ENCODE results near the gene KLHL22.

The KLHL22 gene

GRCh38 chr22:20427104-20427944 is 68.3 kb downstream of the KLHL22 start:
- H3K9me2 ChIP-seq (ENCODE audit: low read depth, low read length), result no peaks in the 10 kb centered on the region
- H3K4me2 ChIP-seq (ENCODE audit: low read length), result no peak overlapping the region
- H2AFZ ChIP-seq (ENCODE audit: low read length), result no peak overlapping the region
- no peaks in the 10 kb centered on the region for H3K79me2 ChIP-seq (ENCODE audit: insufficient read depth, low read length)
- TF ChIP-seq EZH2 (IDR thresholded peaks at IDR 0.05; ENCODE audit: borderline replicate concordance, low read length), result no peak
- TF ChIP-seq, protein P1, sequence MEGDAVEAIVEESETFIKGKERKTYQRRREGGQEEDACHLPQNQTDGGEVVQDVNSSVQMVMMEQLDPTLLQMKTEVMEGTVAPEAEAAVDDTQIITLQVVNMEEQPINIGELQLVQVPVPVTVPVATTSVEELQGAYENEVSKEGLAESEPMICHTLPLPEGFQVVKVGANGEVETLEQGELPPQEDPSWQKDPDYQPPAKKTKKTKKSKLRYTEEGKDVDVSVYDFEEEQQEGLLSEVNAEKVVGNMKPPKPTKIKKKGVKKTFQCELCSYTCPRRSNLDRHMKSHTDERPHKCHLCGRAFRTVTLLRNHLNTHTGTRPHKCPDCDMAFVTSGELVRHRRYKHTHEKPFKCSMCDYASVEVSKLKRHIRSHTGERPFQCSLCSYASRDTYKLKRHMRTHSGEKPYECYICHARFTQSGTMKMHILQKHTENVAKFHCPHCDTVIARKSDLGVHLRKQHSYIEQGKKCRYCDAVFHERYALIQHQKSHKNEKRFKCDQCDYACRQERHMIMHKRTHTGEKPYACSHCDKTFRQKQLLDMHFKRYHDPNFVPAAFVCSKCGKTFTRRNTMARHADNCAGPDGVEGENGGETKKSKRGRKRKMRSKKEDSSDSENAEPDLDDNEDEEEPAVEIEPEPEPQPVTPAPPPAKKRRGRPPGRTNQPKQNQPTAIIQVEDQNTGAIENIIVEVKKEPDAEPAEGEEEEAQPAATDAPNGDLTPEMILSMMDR (IDR thresholded peaks at IDR 0.05; ENCODE audit: low read length), result no peak
- no peak overlapping the region for H3K4me3 ChIP-seq (ENCODE audit: low read depth, low read length, poor library complexity, severe bottlenecking)
- 0 out of 2 replicates have a peak, but pooled peaks cover 6% of the 10 kb centered on the region for H3K27me3 ChIP-seq (ENCODE audit: insufficient read depth, low read length)
- H3K36me3 ChIP-seq (ENCODE audit: insufficient read depth, low read length), result no peaks in the 10 kb centered on the region
- no peak overlapping the region for H3K27ac ChIP-seq (ENCODE audit: low read depth, low read length, poor library complexity, severe bottlenecking)
- H3K9me3 ChIP-seq (ENCODE audit: low read length), result no peaks in the 10 kb centered on the region
- peaks cover 3% of the 10 kb centered on the region for H3K4me1 ChIP-seq (ENCODE audit: insufficient read depth, low read length, severe bottlenecking)
- no peak overlapping the region for H3K9ac ChIP-seq (ENCODE audit: low read length)
- H3F3A ChIP-seq (ENCODE audit: insufficient read depth, low read length), result no peaks in the 10 kb centered on the region
- no peaks in the 10 kb centered on the region for H4K20me1 ChIP-seq (ENCODE audit: insufficient read depth, low read length)

- Histone ChIP-seq H3K27me3 (ENCODE audit: insufficient read depth, low read length) (peaks cover 9% of the 10 kb centered on the region; the same call in 1 of the 2 replicates), H4K20me1 (ENCODE audit: insufficient read depth, low read length) (no peaks in the 10 kb centered on the region)
Measured at GRCh38 chr22:20426259-20426615, 69.4 kb downstream of the KLHL22 start.

DNA sequence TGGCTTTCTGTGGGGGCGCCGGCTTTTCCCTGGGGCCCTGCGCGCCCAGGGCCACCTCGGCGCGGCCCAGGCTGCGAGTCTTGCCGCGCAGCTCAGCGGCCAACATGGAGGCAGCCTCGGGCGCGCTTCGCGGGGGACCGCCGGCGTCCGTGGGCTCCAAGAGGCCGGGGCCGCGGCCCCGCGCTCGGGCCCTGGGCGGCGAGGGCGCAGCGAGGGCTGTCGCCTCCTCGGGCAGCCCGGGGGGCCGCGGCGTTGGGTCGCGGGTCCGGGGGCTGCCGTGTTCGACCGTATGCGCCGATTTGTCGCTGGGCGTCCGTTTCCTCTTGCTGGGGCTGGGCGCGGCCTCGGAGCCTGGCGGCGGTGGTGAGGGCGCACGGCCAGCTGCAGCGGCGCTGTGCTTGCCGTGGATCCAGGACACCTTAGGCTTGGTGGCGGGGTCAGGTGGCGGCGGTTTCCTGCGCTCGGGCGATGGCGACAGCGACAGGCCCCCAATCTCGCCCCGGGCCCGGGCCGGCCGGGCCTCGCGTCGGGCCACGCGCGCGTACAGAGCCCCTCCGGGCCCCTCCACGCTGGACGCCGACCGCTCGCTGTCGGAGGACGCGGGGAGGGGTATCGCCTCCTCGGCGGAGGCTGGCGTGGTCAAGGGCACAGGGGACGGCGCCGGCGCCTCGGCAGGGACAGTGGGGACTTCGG is 69.9 kb downstream of the KLHL22 start:
- Histone ChIP-seq H3K9me2 (ENCODE audit: low read depth, low read length) (no peaks in the 10 kb centered on the region), H3K27ac (ENCODE audit: low read depth, low read length, poor library complexity, severe bottlenecking) (no peak overlapping the region), H3K27me3 (ENCODE audit: insufficient read depth, low read length) (peaks cover 9% of the 10 kb centered on the region; the same call in 1 of the 2 replicates), H3K4me1 (ENCODE audit: insufficient read depth, low read length, severe bottlenecking) (peaks cover 3% of the 10 kb centered on the region), H3K79me2 (ENCODE audit: insufficient read depth, low read length) (no peaks in the 10 kb centered on the region), H3K9ac (ENCODE audit: low read length) (no peak overlapping the region), H2AFZ (ENCODE audit: low read length) (no peak overlapping the region), H3K4me2 (ENCODE audit: low read length) (no peak overlapping the region), H3K36me3 (ENCODE audit: insufficient read depth, low read length) (no peaks in the 10 kb centered on the region), H3K9me3 (ENCODE audit: low read length) (no peaks in the 10 kb centered on the region), H3K4me3 (ENCODE audit: low read depth, low read length, poor library complexity, severe bottlenecking) (no peak overlapping the region), H3F3A (ENCODE audit: insufficient read depth, low read length) (no peaks in the 10 kb centered on the region), H4K20me1 (ENCODE audit: insufficient read depth, low read length) (no peaks in the 10 kb centered on the region)
- TF ChIP-seq, protein P1 (IDR thresholded peaks at IDR 0.05; ENCODE audit: low read length), result no peak
- TF ChIP-seq EZH2 (IDR thresholded peaks at IDR 0.05; ENCODE audit: borderline replicate concordance, low read length), result no peak

More at GRCh38 chr22:20426259-20426615, 69.4 kb downstream of the KLHL22 start:
- Histone ChIP-seq H3K36me3 (ENCODE audit: insufficient read depth, low read length) (no peaks in the 10 kb centered on the region), H3K79me2 (ENCODE audit: insufficient read depth, low read length) (no peaks in the 10 kb centered on the region), H2AFZ (ENCODE audit: low read length) (no peak overlapping the region), H3F3A (ENCODE audit: insufficient read depth, low read length) (no peaks in the 10 kb centered on the region), H3K9me2 (ENCODE audit: low read depth, low read length) (no peaks in the 10 kb centered on the region), H3K4me2 (ENCODE audit: low read length) (no peak overlapping the region), H3K27ac (ENCODE audit: low read depth, low read length, poor library complexity, severe bottlenecking) (no peak overlapping the region), H3K4me3 (ENCODE audit: low read depth, low read length, poor library complexity, severe bottlenecking) (no peak overlapping the region), H3K9ac (ENCODE audit: low read length) (no peak overlapping the region), H3K9me3 (ENCODE audit: low read length) (no peaks in the 10 kb centered on the region), H3K4me1 (ENCODE audit: insufficient read depth, low read length, severe bottlenecking) (peaks cover 3% of the 10 kb centered on the region)
- no peak for TF ChIP-seq EZH2 (IDR thresholded peaks at IDR 0.05; ENCODE audit: borderline replicate concordance, low read length)
- TF ChIP-seq, protein P1 (IDR thresholded peaks at IDR 0.05; ENCODE audit: low read length), result no peak

Measured in OCI-LY1 (cell line).